Epithelial cell of prostate (primary cell): ENCODE results near the gene TMEM131.

Source experiments
- DNase-seq: peaks from one replicate; pipeline ENCODE4 v3.0.0-alpha.2; 2011; ENCODE audit warnings: low read depth, low spot score
- H3K27ac ChIP-seq: fragments of 450-650 bp; 2 replicates; pipeline ENCODE4 v1.5.1; 2017; ENCODE audit warnings: mild to moderate bottlenecking

TMEM131 gene

DNA sequence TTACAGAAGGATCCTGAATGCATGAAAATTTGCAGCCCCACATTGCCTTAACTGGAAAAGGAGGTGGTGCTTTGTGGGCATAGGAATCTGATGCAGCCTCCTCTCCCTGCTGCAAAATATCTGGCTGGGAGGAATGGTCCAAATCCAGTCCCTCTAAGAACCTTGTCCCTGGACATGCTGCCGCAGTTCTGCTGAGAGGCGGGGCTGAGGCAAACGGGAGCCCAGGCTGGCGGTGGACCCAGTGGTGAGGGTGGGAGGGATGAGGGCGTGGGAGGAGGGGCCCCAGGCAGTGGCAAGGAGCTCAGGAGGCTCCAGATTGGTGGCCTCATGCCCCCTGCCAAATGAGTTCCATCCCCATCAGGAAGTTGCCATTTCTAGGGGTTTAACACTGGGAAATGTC lies 246.2 kb downstream of the TMEM131 start:
- no peak for DNase-seq
- H3K27ac ChIP-seq: no peak overlapping the region

DNA sequence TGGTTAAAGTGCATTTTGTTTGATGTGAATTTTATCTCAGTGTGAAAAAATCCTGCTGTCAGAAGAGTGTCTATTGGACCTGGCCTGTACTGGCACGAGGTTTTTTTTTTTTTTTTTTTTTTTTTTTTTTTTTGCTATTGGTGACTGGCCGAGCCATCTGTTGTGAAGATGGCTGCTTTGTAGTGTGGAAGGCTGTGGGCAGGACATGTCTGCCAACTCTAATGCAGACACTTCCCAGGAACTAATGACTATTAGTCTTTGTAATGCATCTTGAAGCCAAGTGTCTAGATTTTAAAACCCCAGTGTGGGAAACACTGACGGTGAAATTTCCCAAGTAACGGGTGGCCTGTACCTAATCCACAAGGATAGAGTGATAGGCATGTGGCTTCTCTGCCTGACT lies 248.0 kb downstream of the TMEM131 start:
- no peak overlapping the region for H3K27ac ChIP-seq

GRCh38 chr2:97747285-97747684 lies 248.5 kb downstream of the TMEM131 start:
- no peak for DNase-seq
- H3K27ac ChIP-seq: no peak overlapping the region

More for the DNA sequence above, 248.0 kb downstream of the TMEM131 start:
- no peak for DNase-seq

DNA sequence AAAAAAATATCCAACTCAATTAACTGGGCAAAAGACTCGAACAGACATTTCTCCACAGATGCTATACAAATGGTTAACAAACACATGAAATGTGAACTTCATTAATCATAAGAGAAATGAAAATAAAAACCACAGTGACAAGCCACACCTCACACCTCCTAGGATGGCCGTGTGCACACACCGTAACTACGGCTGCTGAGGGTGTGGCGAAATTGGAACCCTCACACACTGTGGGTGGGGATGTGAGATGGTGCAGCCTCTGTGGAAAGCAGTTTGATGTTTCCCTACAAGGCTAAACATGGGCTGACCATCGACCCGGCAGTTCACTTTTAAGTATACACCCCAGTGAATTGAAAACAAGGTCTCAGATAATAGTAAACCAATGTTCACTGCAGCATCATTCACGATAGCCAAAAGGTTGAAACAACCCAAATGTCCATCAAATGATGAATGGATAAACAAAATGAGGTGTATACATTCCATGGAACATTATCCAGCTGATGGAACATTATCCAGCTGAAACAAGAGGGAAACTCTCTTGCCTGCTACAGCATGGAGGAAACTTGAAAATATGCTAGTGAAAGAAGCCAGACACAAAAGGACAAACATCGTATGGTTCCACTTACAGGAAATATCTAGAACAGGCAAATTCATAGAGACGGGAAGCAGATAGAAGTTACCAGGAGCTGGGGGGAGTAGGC lies 250.1 kb downstream of the TMEM131 start:
- no peak for DNase-seq
- H3K27ac ChIP-seq: no peak overlapping the region

- DNase-seq: no peak
- no peak overlapping the region for H3K27ac ChIP-seq
Measured at GRCh38 chr2:97743913-97744312, 251.8 kb downstream of the TMEM131 start.

- no peak for DNase-seq
- no peak overlapping the region for H3K27ac ChIP-seq
Measured at GRCh38 chr2:97742381-97742847, 253.3 kb downstream of the TMEM131 start.

GRCh38 chr2:97741686-97742085 lies 254.1 kb downstream of the TMEM131 start:
- DNase-seq: no peak
- H3K27ac ChIP-seq: no peak overlapping the region

GRCh38 chr2:97741251-97741650 lies 254.5 kb downstream of the TMEM131 start:
- no peak overlapping the region for H3K27ac ChIP-seq
- DNase-seq: no peak

GRCh38 chr2:97740590-97741182 lies 255.1 kb downstream of the TMEM131 start:
- H3K27ac ChIP-seq: no peak overlapping the region
- no peak for DNase-seq

- no peak for DNase-seq
Measured at GRCh38 chr2:97739893-97740245, 255.9 kb downstream of the TMEM131 start.

DNA sequence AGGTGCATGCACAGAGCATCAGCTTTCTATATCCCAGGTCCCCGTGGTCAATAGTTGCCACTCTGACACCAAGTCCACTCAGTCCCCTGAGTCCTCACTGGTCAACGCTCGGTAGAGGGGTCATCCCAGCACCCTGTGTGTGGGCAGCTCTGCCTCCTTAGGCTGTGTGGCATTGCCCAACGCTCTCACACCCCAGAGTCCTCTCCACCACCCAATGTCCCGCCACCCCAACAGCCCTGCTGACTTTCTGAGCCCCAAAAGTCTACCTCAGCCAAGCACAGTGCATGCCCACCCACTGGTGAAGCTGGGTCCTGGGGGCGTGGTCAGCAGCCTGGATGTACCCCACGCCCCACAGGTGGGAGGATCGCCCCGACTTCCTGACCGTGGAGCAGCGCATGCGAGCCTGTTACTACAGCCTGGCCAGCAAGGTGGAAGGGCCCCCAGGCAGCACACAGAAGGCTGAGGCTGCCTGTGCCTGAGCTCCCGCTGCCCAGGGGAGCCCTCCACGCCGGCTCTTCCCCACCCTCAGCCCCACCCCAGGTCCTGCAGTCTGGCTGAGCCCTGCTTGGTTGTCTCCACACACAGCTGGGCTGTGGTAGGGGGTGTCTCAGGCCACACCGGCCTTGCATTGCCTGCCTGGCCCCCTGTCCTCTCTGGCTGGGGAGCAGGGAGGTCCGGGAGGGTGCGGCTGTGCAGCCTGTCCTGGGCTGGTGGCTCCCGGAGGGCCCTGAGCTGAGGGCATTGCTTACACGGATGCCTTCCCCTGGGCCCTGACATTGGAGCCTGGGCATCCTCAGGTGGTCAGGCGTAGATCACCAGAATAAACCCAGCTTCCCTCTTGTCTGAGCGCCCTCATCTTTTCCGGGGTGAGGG lies 256.5 kb downstream of the TMEM131 start:
- no peak overlapping the region for H3K27ac ChIP-seq
- no peak for DNase-seq

More at GRCh38 chr2:97739893-97740245, 255.9 kb downstream of the TMEM131 start:
- H3K27ac ChIP-seq: no peak overlapping the region

GRCh38 chr2:97738179-97739019 lies 257.3 kb downstream of the TMEM131 start:
- DNase-seq: no peak
- H3K27ac ChIP-seq: no peak overlapping the region

DNA sequence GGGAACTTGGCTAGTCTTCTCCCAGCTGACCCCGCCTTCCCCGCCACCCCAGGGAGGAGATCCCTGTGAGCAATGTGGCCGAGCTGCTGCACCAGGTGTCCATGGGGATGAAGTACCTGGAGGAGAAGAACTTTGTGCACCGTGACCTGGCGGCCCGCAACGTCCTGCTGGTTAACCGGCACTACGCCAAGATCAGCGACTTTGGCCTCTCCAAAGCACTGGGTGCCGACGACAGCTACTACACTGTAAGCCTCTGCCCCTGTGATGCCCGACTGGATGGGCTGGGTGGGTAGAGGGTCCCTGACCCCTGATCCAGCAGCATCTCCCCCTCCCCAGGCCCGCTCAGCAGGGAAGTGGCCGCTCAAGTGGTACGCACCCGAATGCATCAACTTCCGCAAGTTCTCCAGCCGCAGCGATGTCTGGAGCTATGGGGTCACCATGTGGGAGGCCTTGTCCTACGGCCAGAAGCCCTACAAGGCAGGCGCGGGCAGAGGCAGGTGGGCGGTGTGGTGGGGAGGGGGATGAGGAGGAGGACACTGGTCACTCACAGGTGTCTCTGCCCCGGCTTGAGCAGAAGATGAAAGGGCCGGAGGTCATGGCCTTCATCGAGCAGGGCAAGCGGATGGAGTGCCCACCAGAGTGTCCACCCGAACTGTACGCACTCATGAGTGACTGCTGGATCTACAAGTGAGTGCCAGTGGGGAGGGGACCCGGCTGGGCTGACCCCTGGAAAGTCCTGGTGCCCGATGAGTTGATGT lies 258.1 kb downstream of the TMEM131 start:
- no peak overlapping the region for H3K27ac ChIP-seq
- DNase-seq: no peak

DNA sequence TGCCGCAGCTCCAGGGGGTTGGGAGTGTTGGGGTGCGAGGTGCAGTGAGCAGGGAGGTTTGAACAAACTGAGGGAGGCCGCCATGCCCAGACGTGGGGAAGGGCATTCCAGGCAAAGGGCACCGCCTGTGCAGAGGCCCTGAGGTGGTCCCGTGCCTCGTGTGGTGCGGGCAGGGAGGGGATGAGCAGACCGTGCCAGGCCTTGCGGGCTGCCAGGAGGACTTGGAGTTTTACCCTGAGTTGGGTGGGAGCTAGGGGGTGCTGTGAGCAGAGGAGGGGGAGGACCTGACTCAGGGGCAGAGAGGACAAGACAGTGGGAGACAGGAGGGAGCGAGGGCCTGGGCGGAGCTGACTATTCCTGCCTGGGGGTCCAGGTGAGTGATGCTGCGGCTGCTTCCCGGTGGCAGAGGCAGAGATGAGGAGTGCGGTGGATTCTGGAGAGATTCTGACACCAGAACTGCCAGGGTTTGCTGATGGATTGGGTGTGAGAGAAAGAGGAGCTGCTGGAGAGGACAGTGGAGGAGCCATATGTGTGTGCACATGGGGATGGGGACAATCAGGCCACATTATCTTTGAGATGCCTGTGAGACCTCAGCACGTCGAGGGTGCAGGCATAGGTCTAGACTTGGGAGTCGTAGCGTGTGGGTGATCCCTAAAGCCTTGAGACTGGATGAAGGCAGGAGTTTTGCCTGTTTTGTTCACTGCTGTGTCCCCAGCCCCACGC lies 259.0 kb downstream of the TMEM131 start:
- H3K27ac ChIP-seq: no peak overlapping the region
- no peak for DNase-seq

GRCh38 chr2:97736185-97736584 lies 259.6 kb downstream of the TMEM131 start:
- DNase-seq: no peak
- H3K27ac ChIP-seq: no peak overlapping the region

GRCh38 chr2:97735161-97735561 lies 260.6 kb downstream of the TMEM131 start:
- no peak overlapping the region for H3K27ac ChIP-seq
- no peak for DNase-seq

GRCh38 chr2:97734061-97735051 lies 261.4 kb downstream of the TMEM131 start:
- no peak for DNase-seq
- no peak overlapping the region for H3K27ac ChIP-seq
